ENCODE results near the gene TCF15.

The TCF15 gene

DNA sequence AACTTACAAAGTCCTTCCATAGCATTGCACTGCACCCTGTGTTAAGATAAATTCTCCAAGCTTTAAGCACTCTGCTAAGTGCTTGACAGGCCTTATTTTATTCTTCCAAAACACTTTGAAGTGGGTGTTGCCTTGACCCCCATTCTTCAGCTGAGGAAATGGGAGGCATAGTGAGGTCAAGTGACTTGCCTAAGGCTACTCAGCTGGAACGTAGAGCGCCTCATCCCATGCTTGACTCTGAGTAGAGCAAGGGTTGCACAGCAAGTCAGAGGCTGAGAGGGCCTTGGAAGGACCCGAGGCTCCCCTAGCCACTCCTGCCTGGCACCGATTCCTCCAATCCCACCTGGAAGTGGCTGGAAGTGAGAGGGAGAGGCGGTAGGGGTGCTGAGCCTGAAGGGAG, 46.9 kb downstream of the TCF15 start:
- DNase-seq (ENCODE audit: extremely low read depth, insufficient read length): no peak
- Histone ChIP-seq H3K4me3 (replicated peaks; ENCODE audit: low read depth, low read length) (no peak overlapping the region), H3K27me3 (replicated peaks; ENCODE audit: control insufficient read depth, insufficient read depth, low read length) (no peaks in the 10 kb centered on the region), H3K36me3 (ENCODE audit: control insufficient read depth, insufficient read depth, low read length) (no peaks in the 10 kb centered on the region)
- TF ChIP-seq, protein P1, sequence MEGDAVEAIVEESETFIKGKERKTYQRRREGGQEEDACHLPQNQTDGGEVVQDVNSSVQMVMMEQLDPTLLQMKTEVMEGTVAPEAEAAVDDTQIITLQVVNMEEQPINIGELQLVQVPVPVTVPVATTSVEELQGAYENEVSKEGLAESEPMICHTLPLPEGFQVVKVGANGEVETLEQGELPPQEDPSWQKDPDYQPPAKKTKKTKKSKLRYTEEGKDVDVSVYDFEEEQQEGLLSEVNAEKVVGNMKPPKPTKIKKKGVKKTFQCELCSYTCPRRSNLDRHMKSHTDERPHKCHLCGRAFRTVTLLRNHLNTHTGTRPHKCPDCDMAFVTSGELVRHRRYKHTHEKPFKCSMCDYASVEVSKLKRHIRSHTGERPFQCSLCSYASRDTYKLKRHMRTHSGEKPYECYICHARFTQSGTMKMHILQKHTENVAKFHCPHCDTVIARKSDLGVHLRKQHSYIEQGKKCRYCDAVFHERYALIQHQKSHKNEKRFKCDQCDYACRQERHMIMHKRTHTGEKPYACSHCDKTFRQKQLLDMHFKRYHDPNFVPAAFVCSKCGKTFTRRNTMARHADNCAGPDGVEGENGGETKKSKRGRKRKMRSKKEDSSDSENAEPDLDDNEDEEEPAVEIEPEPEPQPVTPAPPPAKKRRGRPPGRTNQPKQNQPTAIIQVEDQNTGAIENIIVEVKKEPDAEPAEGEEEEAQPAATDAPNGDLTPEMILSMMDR (IDR thresholded peaks at IDR 0.05; ENCODE audit: insufficient read depth, low read length, poor library complexity, severe bottlenecking): no peak

DNA sequence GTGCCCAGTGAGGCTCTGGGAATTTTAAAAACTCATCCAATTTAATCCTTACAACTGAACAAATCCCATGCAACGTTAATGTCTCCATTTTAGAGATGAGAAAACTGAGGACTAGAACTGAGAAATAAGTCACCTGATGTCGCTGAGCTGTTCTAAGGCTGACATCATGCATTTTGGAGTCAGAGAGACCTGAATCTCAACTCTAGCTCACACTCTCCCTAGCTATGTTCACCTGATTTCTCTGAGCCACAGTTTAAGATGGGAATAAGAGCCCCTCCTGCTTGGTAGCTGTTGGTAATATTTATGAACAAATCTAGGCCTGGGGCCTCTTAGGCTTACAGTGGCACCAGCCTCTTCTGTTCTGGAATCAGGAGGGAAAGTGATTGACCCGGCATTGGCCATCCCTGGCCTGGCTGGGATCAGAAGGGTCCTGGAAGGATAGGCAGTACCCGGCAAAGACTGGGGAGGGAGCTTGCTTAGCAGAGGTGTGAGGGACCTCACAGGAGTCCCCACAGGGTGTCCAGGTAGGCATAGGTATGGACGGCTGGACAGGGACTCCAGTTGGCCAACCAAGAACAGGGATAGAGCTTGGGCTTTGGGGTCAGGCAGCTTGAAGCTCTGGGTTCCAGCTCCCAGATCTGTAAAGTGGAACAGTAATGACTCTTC, 47.7 kb downstream of the TCF15 start:
- Histone ChIP-seq H3K4me3 (replicated peaks; ENCODE audit: low read depth, low read length) (no peak overlapping the region), H3K27me3 (replicated peaks; ENCODE audit: control insufficient read depth, insufficient read depth, low read length) (no peaks in the 10 kb centered on the region), H3K36me3 (ENCODE audit: control insufficient read depth, insufficient read depth, low read length) (no peaks in the 10 kb centered on the region)
- DNase-seq (ENCODE audit: extremely low read depth, insufficient read length): no peak
- TF ChIP-seq, protein P1 (IDR thresholded peaks at IDR 0.05; ENCODE audit: insufficient read depth, low read length, poor library complexity, severe bottlenecking): no peak

DNA sequence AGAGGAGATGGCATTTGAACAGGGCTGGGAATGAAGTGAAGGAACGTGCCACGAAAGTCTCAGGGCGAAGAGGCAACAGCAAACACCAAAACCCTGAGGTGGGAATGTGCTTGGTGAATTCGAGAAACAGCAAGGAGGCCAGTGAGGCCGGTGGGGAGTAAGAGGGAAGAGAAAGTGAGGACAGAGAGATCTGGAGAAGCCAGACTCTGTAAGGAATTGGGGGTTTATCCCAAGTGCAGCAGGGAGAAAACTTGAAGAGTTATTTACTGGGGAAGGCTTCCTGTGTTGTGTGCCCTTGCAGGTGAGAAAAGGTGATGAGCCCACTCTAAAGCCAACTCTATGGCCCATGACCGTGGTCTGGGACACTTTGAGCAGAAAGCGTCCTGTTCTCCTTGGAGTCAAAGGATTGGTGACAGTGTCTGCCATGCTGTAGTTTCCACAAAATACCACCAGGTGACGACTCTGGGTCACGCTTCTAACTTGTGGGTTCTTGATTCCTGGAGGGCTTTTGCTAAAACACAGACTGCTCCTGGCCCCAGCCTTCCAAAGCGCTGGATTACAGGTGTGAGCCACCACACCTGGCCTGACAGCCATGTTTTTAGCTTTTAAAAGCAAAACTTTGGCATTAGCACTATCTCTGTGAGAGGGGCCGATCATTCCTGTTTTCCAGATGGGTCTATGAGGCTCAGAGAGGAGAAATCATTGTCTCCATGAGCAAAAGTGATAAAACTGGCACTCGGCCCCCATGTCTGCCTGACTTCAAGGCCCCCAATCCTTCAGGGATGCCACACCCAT, 48.5 kb downstream of the TCF15 start:
- H3K27me3 ChIP-seq (replicated peaks; ENCODE audit: control insufficient read depth, insufficient read depth, low read length): peaks cover 2% of the 10 kb centered on the region; the same call in 1 of the 2 replicates
- no peak overlapping the region for H3K4me3 ChIP-seq (replicated peaks; ENCODE audit: low read depth, low read length)
- peak; percentile 38 for DNase-seq (ENCODE audit: extremely low read depth, insufficient read length)
- no peaks in the 10 kb centered on the region for H3K36me3 ChIP-seq (ENCODE audit: control insufficient read depth, insufficient read depth, low read length)
- TF ChIP-seq, protein P1 (IDR thresholded peaks at IDR 0.05; ENCODE audit: insufficient read depth, low read length, poor library complexity, severe bottlenecking): peak; percentile 97

DNA sequence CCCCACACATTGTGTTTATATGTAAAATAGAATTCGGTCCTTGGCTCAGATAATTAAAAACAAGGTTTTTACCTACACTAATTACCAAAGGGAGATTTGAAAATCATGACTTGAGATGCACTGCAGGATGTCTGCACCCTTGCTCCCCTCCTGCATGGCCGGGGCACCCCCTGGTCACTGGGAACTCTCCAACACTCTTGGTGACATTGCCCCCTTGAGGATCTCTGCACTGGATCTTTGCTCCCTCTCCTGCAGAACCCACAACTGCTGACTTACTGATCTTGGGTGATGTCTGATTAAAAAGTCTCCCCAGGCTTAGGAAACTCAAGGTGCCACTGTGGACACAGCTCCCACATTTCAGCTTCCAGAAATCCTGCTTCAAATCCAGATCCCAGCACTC, 49.4 kb downstream of the TCF15 start:
- Histone ChIP-seq H3K4me3 (replicated peaks; ENCODE audit: low read depth, low read length) (no peak overlapping the region), H3K36me3 (ENCODE audit: control insufficient read depth, insufficient read depth, low read length) (no peaks in the 10 kb centered on the region), H3K27me3 (replicated peaks; ENCODE audit: control insufficient read depth, insufficient read depth, low read length) (peaks cover 2% of the 10 kb centered on the region; the same call in 1 of the 2 replicates)
- no peak for DNase-seq (ENCODE audit: extremely low read depth, insufficient read length)
- TF ChIP-seq, protein P1 (IDR thresholded peaks at IDR 0.05; ENCODE audit: insufficient read depth, low read length, poor library complexity, severe bottlenecking): no peak

DNA sequence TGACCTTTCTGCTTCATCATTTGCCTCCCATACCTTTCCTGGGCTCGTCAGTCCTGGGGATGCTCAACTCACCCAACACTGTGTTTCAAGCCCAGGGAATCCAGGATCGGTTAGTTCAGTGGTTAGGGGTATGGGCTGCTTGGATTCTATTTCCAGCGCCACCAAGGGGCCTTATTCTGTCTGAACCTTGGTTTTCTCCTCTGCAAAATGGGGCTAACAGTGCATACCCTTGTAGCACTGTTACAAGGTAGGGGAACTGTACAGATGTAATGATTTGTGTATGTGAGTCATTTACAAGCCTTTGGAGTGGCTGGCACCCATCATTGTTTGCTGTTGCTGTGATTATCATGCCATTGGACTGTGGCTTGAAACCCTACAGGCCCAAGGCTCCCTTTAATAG, 52.0 kb downstream of the TCF15 start:
- H3K4me3 ChIP-seq (replicated peaks; ENCODE audit: low read depth, low read length): no peak overlapping the region
- TF ChIP-seq, protein P1 (IDR thresholded peaks at IDR 0.05; ENCODE audit: insufficient read depth, low read length, poor library complexity, severe bottlenecking): no peak
- DNase-seq (ENCODE audit: extremely low read depth, insufficient read length): no peak
- no peaks in the 10 kb centered on the region for H3K36me3 ChIP-seq (ENCODE audit: control insufficient read depth, insufficient read depth, low read length)
- H3K27me3 ChIP-seq (replicated peaks; ENCODE audit: control insufficient read depth, insufficient read depth, low read length): peaks cover 2% of the 10 kb centered on the region; the same call in 1 of the 2 replicates

All from GM06990 (cell line).